ENCODE data around the gene CHPF2.

The CHPF2 gene

GRCh38 chr7:151215396-151215795 lies 16.9 kb upstream of the CHPF2 start:
- H3K36me3 ChIP-seq (replicated peaks; ENCODE audit: low read depth, low read length), result peaks cover 58% of the 10 kb centered on the region
- no peaks in the 10 kb centered on the region; the same call in 1 of the 2 replicates for H4K20me1 ChIP-seq (ENCODE audit: insufficient read depth, low read length)

GRCh38 chr7:151218170-151218569 lies 14.1 kb upstream of the CHPF2 start:
- Histone ChIP-seq H3K9ac (ENCODE audit: low read length) (no peak overlapping the region), H3K4me2 (ENCODE audit: low read length) (no peak overlapping the region), H3K4me3 (ENCODE audit: low read length) (no peak overlapping the region), H2AFZ (ENCODE audit: low read depth, low read length) (no peak overlapping the region), H3K27ac (ENCODE audit: low read length) (no peak overlapping the region), H3K9me3 (ENCODE audit: insufficient read depth, low read length) (no peaks in the 10 kb centered on the region), H3K36me3 (replicated peaks; ENCODE audit: low read depth, low read length) (peaks cover 61% of the 10 kb centered on the region), H3K79me2 (ENCODE audit: low read length) (no peaks in the 10 kb centered on the region), H4K20me1 (ENCODE audit: insufficient read depth, low read length) (no peaks in the 10 kb centered on the region), H3K27me3 (ENCODE audit: low read depth, low read length) (no peaks in the 10 kb centered on the region), H3K4me1 (ENCODE audit: low read length) (no peaks in the 10 kb centered on the region)
- TF ChIP-seq CTCF (IDR thresholded peaks at IDR 0.05; ENCODE audit: low read depth, low read length), result no peak
- TF ChIP-seq EZH2phosphoT487 (IDR thresholded peaks at IDR 0.05; ENCODE audit: low read depth), result no peak

More at GRCh38 chr7:151215396-151215795, 16.9 kb upstream of the CHPF2 start:
- no peak overlapping the region for H3K27ac ChIP-seq (ENCODE audit: low read length)
- no peak overlapping the region for H3K4me3 ChIP-seq (ENCODE audit: low read length)
- H3K79me2 ChIP-seq (ENCODE audit: low read length), result no peaks in the 10 kb centered on the region
- H3K4me2 ChIP-seq (ENCODE audit: low read length), result no peak overlapping the region
- H3K9me3 ChIP-seq (ENCODE audit: insufficient read depth, low read length), result no peaks in the 10 kb centered on the region
- no peaks in the 10 kb centered on the region for H3K27me3 ChIP-seq (ENCODE audit: low read depth, low read length)
- no peak overlapping the region for H2AFZ ChIP-seq (ENCODE audit: low read depth, low read length)
- H3K9ac ChIP-seq (ENCODE audit: low read length), result no peak overlapping the region
- TF ChIP-seq CTCF (IDR thresholded peaks at IDR 0.05; ENCODE audit: low read depth, low read length), result no peak
- TF ChIP-seq EZH2phosphoT487 (IDR thresholded peaks at IDR 0.05; ENCODE audit: low read depth), result no peak
- no peaks in the 10 kb centered on the region for H3K4me1 ChIP-seq (ENCODE audit: low read length)

GRCh38 chr7:151223728-151224127 lies 8.6 kb upstream of the CHPF2 start:
- Histone ChIP-seq H4K20me1 (ENCODE audit: insufficient read depth, low read length) (no peaks in the 10 kb centered on the region), H2AFZ (ENCODE audit: low read depth, low read length) (no peak overlapping the region), H3K4me3 (ENCODE audit: low read length) (no peak overlapping the region), H3K27me3 (ENCODE audit: low read depth, low read length) (no peaks in the 10 kb centered on the region), H3K27ac (ENCODE audit: low read length) (no peak overlapping the region), H3K9ac (ENCODE audit: low read length) (no peak overlapping the region), H3K4me2 (ENCODE audit: low read length) (no peak overlapping the region), H3K79me2 (ENCODE audit: low read length) (peaks cover 20% of the 10 kb centered on the region), H3K9me3 (ENCODE audit: insufficient read depth, low read length) (no peaks in the 10 kb centered on the region), H3K36me3 (replicated peaks; ENCODE audit: low read depth, low read length) (peaks cover 42% of the 10 kb centered on the region), H3K4me1 (ENCODE audit: low read length) (peaks cover 13% of the 10 kb centered on the region)
- TF ChIP-seq EZH2phosphoT487 (IDR thresholded peaks at IDR 0.05; ENCODE audit: low read depth) (no peak), CTCF (IDR thresholded peaks at IDR 0.05; ENCODE audit: low read depth, low read length) (no peak)

- Histone ChIP-seq H2AFZ (ENCODE audit: low read depth, low read length) (no peak overlapping the region), H3K4me2 (ENCODE audit: low read length) (peak overlapping the region; percentile 97), H3K4me3 (ENCODE audit: low read length) (peak overlapping the region; percentile 93), H3K4me1 (ENCODE audit: low read length) (peaks cover 13% of the 10 kb centered on the region), H3K79me2 (ENCODE audit: low read length) (peaks cover 20% of the 10 kb centered on the region), H3K9me3 (ENCODE audit: insufficient read depth, low read length) (no peaks in the 10 kb centered on the region), H3K9ac (ENCODE audit: low read length) (peak overlapping the region; percentile 82), H3K27ac (ENCODE audit: low read length) (no peak overlapping the region), H3K36me3 (replicated peaks; ENCODE audit: low read depth, low read length) (peaks cover 36% of the 10 kb centered on the region), H4K20me1 (ENCODE audit: insufficient read depth, low read length) (no peaks in the 10 kb centered on the region), H3K27me3 (ENCODE audit: low read depth, low read length) (no peaks in the 10 kb centered on the region)
- TF ChIP-seq CTCF (IDR thresholded peaks at IDR 0.05; ENCODE audit: low read depth, low read length), result no peak
- no peak for TF ChIP-seq EZH2phosphoT487 (IDR thresholded peaks at IDR 0.05; ENCODE audit: low read depth)
These were observed 6.3 kb upstream of the CHPF2 start for GRCh38 chr7:151225948-151226510.

All from OCI-LY3 (cell line).